HPDE6-E6E7 (cell line): Measurements from ENCODE around the gene PLPP1.

Experiments
- DNase-seq: peaks from one replicate; pipeline ENCODE4 v3.0.0; 2011; ENCODE audit warnings: missing footprints; ENCODE audit errors: extremely low spot score

Gene PLPP1

GRCh38 chr5:55409775-55410174 is 125.0 kb downstream of the PLPP1 start:
- no peak for DNase-seq

- DNase-seq: no peak
Measured at GRCh38 chr5:55407984-55408383, 126.8 kb downstream of the PLPP1 start.

DNA sequence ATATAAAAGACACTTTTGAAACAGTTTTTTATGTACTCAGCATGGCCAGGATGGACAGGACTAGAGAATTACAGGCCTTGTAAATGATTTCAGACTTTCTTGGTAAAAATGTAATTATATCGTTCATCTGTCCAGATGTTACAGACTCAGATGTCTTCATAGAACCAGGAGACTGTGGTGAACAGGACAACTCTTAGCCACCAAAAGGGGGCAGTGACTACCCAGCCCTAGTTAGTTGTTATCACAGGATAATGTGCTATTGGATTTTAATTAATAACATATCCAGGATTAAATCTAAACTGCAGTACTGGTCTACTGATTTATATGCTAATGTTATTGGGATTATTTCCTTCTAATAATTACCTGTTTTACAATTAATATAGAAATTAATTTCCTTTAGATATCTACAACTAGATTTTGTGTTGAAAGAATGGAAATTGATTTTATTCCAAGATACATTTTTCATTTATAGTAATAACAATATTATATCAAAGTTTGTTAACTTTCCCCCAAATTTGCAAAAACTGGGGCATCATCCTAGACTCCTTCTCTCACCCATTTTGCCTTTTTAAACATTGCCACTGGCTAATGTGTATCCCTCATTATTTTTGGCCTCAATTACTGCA is 127.6 kb downstream of the PLPP1 start:
- no peak for DNase-seq

DNA sequence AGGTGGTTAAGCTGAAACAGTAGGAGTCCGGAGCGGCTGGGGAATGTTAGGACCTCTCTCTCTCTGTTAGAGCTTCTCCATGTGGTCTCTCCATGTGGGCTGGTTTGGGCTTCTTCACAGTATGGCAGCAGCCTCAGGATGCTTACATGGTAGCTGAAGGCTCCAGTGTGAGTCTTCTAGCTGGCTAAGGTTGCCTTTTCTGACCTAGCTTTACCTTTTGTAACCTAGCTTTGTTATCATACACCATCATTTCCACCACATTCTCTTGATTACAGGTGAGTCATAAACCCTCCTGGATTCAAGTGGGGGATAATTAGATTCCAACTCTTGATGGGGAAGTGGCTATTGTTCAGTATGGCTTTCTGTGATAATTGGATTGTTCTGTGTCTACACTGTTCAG is 128.5 kb downstream of the PLPP1 start:
- no peak for DNase-seq

- no peak for DNase-seq
Measured at GRCh38 chr5:55402199-55402598, 132.6 kb downstream of the PLPP1 start.

DNA sequence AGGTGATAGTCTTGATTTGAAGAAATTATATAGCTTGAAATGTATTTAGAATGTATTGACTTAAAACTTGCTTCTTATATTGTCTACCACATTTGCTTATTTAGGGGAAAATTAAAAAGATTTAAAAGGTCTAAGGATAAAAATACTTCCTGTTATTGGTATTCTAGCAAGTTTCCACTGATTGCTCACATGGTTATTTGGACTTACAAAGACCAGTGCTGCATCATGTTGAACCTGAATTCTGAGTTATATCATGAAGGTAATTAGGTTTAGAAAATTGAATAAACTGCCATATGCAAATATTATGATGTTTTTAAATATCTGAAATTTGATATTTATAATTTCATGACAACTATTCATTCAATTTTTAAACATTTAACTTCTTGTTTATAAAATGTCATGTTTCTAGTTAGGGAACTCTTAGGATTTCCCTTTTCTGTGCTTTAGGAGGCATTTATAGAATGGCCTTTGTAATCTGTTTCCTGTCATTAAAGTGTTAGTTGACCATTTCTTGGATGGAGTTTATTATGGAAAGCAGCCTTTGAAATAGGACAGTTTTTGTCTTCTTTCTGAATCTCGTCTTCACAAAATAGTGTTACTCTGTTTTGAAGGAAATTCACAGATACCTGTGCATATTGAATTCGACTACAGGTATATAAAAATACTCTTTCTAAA is 141.1 kb downstream of the PLPP1 start:
- no peak for DNase-seq

DNA sequence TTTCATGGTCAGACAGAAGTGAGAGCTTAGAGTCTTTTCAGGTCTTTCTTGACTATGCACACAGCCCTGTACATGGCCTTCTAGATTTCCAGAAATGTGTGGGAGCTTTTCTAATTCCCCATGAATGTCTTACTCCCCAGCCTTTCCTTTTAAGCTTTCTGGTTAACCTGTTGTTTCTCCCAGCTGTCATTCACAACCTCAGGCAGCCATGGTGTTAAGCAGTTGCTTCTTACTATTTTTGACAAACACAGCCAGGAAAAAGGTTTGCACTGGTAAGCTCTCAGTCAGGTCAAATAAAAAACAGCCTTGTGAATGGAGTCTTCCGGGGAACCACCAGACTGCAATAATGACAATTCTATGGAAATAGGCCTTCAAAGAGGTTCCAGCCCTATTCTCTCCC is 142.1 kb downstream of the PLPP1 start:
- no peak for DNase-seq

- DNase-seq: no peak
Measured at GRCh38 chr5:55391707-55392106, 143.1 kb downstream of the PLPP1 start.

- DNase-seq: no peak
Measured at GRCh38 chr5:55387865-55388264, 146.9 kb downstream of the PLPP1 start.

GRCh38 chr5:55386356-55386755 is 148.4 kb downstream of the PLPP1 start:
- no peak for DNase-seq

DNA sequence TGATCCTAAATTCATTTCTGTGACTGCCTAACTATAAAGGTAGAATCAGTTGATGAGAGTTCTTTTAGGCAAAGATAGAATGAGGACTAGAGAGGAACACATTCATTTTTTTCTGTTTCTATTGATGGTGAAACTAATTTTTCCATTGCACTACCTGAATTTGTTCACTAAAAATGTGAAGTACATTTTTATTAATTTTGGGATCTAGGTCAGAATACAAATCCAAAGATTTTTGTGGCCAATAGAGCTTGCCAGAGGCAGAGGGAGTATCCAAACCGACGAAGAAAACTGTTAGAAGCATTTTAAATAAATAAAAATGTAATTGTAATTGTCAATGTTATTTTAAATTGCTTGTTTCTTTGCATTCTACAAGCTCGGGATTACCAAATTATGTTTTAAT is 148.9 kb downstream of the PLPP1 start:
- no peak for DNase-seq

DNA sequence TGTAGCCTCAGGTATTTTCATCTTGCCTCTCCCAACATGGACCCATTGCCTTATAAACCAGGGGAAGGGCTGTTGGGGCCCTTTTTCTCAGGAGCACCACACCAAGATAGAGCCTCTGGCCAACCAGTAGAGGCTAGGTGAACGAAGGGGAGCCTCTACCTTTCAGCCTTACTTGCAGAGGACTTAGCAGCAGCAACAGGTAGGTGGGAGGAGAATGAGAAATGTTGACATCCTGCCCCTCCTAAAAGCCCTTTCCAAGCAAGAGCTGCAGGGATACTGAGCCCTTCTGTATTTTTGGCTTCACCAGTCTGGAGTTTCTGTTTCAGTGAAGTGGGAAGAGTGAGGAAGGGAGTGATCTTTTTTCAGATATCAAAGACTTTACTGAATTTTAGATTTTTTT is 149.5 kb downstream of the PLPP1 start:
- no peak for DNase-seq

DNA sequence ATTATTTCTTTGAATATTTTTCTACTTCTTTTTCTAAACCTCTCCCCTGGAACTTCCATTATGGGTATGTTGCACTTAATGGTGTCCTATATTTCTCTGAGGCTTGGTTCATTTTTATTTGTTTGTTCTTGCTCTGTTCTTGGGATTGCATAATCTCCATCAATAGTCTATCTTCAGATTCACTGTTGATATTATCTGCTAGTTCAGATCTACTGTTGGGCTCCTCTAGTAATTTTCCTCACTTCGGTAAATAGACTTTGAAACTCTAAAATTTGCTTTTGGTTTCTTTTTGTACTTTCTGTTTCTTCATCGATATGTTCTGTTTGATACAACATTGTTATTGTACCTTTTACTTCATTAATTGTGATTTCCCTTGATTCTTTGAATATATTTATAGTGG is 150.7 kb downstream of the PLPP1 start:
- no peak for DNase-seq

- no peak for DNase-seq
Measured at GRCh38 chr5:55383254-55383653, 151.5 kb downstream of the PLPP1 start.

- no peak for DNase-seq
Measured at GRCh38 chr5:55377810-55378209, 157.0 kb downstream of the PLPP1 start.
